Caki2 (cell line): ENCODE results near the gene EDC3. TPM values are rescaled to one million over a fixed set of nuclear protein-coding genes. Genes with fewer than 3 reads are reported as not detected.

Experiments
- DNase-seq: peaks from one replicate; pipeline ENCODE4 v3.0.0-alpha.2; 2015; ENCODE audit warnings: low read depth
- in situ Hi-C: cut with HindIII; loops from 2 replicates; pipeline ENCODE4 v1.10.0; 2016; ENCODE audit warnings: low sequenced_read_pairs, low pct_unique_long_range_greater_than_20kb, mixed read lengths
- total RNA-seq: library from RNA; depleted of rRNA; stranded (reverse); fragments of >200 nt; shearing (Covaris generic); gene quantifications from 2 replicates; pipeline ENCODE4 v1.2.3, GENCODE V29; 2014; ENCODE audit warnings: low replicate concordance

EDC3 gene
- total RNA-seq, 1 experiment from 2014 or later, result 26.0 TPM

DNA sequence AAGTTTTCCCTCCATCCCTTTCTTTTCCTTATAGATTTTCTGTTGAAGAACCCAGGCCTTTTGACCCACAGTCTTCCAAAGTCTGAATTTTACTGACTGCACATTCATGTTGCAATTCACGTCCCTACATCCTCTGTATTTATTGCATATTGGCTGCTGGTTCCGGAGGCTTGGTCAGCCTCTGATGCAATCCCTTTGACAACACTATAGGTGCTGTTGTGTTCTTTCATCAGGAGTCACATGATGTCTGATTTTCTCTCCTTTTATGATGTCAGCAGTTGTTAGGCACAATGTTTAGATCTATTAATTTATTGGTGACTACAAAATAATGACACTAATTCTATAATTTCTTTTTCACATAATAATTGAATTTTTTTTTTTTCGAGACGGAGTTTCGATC is 20.8 kb upstream of the EDC3 start:
- DNase-seq, result no peak
- in situ Hi-C loops, result no loop called here

- in situ Hi-C loops, result no loop called here
- no peak for DNase-seq
These were observed 16.5 kb upstream of the EDC3 start for GRCh38 chr15:74712311-74712710.

- in situ Hi-C loops, result no loop called here
These were observed 14.7 kb upstream of the EDC3 start for GRCh38 chr15:74710319-74711094.

DNA sequence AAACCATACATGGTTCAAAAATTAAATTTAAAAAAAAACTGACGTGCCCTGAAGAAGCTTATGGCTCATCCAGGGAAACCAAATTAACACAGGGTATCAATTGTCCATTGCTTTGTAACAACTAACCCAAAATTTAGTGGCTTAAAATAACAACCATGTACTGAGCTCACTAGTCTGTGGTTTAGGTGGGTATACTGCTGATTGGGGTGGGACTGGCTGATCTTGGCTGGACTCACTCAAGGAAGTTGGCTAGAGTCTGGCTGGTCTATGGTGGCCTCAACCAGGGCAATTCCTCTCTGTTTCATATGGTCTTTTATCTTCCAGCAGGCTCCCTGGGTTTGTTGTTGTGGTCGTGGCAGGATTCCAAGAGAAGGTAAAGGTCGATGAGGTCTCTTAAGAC is 14.1 kb upstream of the EDC3 start:
- in situ Hi-C loops, result no loop called here
- DNase-seq, result no peak

More at GRCh38 chr15:74710319-74711094, 14.7 kb upstream of the EDC3 start:
- DNase-seq, result no peak

GRCh38 chr15:74709011-74709410 is 13.2 kb upstream of the EDC3 start:
- no peak for DNase-seq
- in situ Hi-C loops, result no loop called here

DNA sequence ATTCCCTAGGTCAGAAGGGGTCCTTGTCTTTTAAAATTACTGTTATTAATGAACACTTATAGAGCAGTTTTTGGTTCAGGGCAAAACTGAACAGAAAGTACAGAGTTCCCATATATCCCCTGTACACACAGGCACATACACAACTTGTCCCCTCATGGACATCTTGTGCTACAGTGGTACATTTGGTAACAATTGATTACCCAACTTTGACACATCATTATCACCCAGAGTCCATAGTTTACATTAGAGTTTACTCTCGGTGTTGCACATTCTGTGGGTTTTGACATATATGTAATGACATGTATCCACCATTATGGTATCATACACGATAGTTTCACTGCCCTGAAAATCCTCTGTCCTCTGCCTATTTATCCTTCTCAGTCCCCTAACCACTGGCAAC is 984 bp upstream of the EDC3 start:
- in situ Hi-C loops, result no loop called here
- no peak for DNase-seq

- no peak for DNase-seq
- in situ Hi-C loops, result no loop called here
These were observed 540 bp upstream of the EDC3 start for GRCh38 chr15:74696398-74696729.

GRCh38 chr15:74692327-74692726 is 3.5 kb downstream of the EDC3 start:
- no peak for DNase-seq
- in situ Hi-C loops, result no loop called here

DNA sequence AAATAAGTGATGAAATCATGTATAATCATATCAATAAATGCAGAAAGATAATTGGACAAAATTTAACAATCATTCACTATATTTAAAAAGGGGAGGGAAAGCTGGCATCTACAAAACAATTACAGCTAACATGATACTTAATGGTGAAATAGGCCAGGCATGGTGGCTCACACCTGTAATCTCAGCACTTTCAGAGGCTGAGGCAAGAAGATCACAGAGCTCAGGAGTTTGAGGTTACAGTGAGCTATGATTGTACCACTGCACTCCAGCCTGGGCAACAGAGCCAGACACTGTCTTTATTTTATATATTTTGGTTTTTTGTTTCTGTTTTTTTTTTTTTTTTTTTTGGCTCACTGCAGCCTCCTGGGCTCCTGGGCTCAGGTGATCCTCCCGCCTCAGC is 12.1 kb downstream of the EDC3 start:
- in situ Hi-C loops, result no loop called here
- DNase-seq, result no peak

DNA sequence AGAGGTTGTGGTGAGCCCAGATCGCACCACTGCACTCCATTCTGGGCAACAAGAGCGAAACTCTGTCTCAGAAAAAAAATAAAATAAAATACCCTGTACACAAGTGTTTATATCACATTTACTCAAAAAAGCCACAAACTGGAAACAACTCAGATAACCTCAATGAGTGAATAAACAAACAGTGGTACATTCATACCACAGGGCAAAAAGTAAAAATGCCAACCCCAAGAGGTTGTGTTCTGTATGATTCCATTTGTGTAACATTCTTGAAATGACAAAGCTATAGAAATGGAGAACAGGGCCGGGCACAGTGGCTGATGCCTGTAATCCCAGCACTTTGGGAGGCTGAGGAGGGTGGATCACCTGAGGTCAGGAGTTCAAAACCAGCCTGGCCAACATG is 12.9 kb downstream of the EDC3 start:
- in situ Hi-C loops, result no loop called here
- no peak for DNase-seq

- no peak for DNase-seq
- in situ Hi-C loops, result no loop called here
These were observed 15.4 kb downstream of the EDC3 start for GRCh38 chr15:74680456-74680855.

DNA sequence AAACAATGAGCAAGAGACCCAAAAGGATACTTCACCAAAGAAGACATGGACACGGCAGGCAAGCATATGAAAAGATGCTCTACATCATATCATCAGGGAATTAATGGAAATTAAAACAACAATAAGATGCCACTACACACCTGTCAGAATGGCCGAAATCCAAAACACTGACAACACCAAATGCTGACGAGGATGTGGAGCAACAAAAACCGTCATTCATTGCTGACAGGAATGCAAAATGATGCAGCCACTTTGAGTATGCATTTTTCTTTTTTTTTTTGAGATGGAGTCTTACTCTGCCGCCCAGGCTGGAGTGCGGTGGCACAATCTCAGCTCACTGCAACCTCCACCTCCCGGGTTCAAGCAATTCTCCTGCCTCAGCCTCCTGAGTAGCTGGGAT is 19.0 kb downstream of the EDC3 start:
- DNase-seq, result no peak
- in situ Hi-C loops, result no loop called here

GRCh38 chr15:74674161-74674560 is 21.7 kb downstream of the EDC3 start:
- no peak for DNase-seq
- in situ Hi-C loops, result no loop called here

GRCh38 chr15:74669627-74670026 is 26.2 kb downstream of the EDC3 start:
- in situ Hi-C loops, result no loop called here

DNA sequence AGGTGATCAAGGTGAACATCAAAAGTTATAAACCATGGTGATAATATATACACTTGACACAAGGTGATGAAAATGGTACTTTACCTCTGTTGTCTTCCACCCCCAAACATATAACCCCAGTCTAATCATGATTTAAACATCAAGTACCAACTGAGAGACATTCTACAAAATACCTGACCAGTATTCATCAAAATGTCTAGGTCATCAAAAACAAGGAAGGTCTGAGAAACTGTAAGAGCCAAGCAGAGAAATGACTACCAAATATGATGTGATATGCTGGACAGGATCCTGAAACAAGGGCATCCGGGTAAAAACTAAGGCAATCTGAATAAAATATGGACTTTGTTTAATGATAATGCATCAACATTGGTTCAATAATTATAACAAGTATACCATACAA is 27.8 kb downstream of the EDC3 start:
- in situ Hi-C loops, result no loop called here
- no peak for DNase-seq

More at GRCh38 chr15:74669627-74670026, 26.2 kb downstream of the EDC3 start:
- no peak for DNase-seq

DNA sequence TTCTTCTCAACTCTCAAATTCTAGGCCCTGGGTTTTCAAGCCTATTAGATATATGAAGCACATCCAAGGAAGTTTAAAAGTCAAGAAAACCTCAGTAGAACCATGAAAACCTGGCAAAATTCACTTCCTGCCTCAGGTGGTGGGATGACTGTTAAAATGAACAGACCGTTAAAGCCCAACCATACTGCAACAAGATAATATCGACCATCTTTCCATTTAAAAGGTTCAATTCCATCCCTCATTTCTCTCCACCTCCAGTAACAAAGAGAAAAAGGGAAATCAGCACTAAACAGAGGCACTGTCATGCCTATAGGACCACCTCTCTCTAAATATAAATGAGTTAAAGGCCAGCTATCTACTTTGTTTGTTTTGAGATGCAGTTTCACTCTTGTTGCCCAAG is 31.2 kb downstream of the EDC3 start:
- DNase-seq, result no peak
- in situ Hi-C loops, result no loop called here

GRCh38 chr15:74664028-74664616 is 31.7 kb downstream of the EDC3 start:
- in situ Hi-C loops, result no loop called here
- no peak for DNase-seq

GRCh38 chr15:74663303-74664027 is 32.4 kb downstream of the EDC3 start:
- no peak for DNase-seq
- in situ Hi-C loops, result no loop called here

DNA sequence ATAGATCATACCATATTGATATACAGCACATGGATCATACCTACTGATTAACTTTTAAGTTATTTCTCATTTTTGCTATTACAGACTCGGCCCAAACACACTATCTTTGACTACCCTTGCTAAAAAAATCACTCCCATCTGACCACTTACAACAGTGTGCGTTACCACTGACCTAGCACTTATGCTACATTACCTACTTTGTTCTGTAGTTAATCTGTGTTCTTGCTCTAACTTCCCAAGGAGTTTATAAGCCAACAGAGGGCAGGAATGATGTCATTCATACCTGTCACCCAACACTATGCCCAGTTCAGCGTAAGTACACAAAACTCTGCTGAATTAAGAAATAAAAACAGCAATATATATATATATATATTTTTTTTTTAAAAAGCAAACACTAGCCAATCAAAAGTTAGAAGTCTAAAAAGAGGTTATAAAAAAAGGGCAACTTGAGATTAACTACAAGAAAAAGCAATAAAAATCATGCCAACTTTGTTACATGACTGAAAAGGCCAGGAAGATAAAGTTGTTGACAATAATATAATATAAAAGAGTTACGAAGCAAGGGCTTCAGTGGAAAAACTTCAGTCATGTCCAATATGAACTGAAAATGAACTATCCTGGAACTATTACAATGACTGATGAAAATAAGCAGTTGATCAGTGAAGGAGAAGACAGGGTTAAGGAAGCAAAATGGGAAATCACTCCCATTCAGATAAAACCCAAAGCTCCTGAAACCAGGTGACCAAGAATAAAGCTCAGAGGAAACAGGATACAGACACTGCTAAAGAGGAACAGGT is 33.6 kb downstream of the EDC3 start:
- no peak for DNase-seq
- in situ Hi-C loops, result no loop called here
